Activated T-cell treated with anti-CD3 and anti-CD28 coated beads for 24 hours (primary cell): ENCODE measurements around the gene ATXN7L1.
A peak's percentile ranks its signal among the peaks of the same experiment; 100 is the strongest.
"Not testable (repeated sequence)": the region's sequence is repeated elsewhere in the genome, so short reads cannot be mapped to it uniquely, and the experiment has no call there.

Source experiments
- DNase-seq: peaks from one replicate; pipeline ENCODE4 v3.0.0-alpha.2; 2020; ENCODE audit warnings: low read depth

Gene ATXN7L1

DNA sequence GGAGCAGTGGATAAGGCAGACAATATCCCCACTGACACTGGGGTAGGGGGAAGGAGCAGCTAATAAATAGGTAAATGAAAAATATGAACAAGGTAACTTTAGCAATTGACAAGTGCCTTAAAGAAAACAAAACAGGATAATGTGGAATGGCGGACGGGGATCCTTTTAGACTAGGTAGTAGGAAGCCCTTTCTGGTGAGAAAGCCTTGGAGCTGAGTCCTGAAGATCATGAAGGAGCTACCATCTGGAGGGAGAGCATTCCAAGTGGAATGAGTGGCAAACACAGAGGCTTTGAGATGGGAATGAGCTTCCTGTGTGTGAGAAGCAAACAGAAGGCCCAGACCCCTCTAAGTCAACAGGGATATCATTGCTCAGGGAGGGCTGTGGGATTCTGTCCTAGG is 16.0 kb upstream of the ATXN7L1 start:
- DNase-seq: no peak

DNA sequence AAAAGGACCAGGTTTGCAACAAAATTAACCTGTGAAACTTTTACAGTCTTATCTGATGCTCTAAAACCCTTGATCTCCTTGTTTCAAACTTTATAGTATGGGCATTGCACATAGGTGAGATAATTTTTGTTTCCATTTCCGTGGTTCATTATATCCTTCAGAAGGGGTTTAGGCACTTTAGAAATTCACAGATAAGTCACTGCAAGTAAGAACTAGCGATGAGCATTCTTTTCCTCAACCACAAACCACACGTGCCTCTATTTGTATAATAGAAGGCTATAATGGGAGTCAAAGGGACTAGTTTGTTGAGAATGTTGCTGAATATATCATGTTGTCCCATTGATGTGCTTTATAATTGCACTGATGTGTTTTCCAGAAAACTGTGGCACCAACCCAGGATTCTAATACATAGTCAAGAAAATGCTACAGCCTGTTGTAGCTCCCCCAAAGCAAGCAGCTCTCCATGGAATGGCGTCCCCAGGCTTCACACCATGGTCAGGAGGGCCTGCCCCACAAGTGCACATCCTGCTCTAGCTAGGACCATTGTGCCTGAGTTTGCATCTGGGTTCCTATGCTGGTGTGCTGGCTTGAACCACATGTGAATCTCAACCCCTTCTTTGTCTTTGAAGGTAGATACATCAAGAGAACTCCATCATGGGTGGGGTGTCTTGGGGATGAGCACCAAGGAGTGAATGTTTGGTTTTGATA is 14.0 kb upstream of the ATXN7L1 start:
- DNase-seq: peak; percentile 46

DNA sequence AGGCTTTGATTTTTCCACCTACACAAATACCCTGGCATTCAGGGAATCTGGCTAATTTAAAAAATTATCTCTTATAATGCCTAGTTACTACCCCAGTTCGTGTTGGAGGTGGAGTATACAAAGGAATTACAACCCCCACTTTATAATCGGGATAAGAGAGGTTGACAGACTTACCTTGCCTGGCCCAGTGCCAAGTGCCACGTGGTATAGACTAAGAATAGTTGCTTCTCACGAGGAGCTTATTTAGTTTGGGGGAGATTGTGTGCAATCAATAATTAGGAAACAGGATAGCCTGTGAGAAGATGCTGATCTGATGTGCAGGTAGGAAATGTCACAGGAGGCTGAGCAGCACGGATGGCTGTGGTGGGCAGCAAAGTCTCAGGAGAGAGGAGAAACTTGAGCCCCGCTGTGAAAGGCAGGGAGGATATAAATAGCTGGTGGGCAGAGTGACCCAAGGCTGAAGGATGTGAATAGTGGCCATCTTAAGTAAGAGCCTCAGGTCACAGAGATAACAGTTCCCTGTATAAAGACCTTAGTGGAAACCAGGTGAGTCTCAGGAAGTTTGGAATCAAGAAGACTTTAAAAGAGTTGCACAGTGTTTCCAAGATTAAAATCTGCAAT is 11.3 kb upstream of the ATXN7L1 start:
- no peak for DNase-seq

DNA sequence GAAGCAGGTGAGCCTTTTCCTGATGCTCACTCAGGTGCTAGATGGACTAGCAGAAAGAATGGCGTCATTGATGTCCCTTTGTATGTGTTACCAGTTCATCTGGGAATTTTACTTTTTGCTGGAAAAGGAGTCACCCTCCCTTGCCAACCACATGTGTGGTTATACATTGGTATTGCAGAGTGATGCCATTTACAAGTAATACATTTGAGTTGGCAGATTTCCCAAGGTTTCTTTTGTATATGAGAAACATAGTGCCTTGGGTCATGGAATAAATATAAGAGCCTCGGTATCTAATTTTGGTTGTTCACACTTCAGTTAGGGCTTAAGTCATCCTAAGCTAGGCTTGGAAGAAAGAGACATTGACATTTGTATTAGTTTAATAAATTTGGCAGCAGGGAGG is 10.4 kb upstream of the ATXN7L1 start:
- DNase-seq: no peak

DNA sequence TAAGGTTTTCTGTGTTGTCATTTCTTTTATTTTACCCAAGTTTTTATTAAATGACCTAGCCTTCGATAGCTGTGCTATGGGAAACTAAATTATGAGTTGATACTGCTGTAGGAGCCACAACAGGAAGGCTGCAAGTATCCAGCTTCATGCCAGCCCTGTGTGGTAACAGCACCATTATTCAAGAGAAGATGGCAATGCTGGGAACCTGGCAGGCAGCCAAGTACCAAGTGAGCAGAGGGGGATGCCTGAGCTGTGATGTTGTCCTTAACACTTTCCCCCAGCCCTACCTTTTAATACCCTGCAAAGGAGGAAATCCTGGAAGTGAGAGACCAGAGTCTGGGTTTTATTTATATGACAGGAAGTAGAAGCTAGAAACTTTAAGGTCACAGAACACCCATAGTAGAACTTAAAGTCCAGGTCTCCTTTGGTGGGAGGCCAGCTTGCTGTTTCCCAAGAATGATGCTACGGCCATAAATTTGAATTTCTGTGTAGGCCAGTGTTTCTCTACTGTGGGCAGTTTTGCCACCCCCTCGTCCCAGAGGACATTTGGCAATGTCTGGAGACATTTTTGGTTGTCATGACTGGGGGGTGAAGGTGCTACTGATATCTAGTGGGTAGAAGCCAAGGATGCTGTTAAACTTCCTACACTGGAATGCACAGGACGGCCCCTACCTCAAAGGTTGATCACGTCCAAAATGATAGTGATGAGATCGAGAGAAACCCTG is 9.2 kb upstream of the ATXN7L1 start:
- no peak for DNase-seq

GRCh38 chr7:105883179-105883578 is 6.8 kb upstream of the ATXN7L1 start:
- not testable (repeated sequence) for DNase-seq

DNA sequence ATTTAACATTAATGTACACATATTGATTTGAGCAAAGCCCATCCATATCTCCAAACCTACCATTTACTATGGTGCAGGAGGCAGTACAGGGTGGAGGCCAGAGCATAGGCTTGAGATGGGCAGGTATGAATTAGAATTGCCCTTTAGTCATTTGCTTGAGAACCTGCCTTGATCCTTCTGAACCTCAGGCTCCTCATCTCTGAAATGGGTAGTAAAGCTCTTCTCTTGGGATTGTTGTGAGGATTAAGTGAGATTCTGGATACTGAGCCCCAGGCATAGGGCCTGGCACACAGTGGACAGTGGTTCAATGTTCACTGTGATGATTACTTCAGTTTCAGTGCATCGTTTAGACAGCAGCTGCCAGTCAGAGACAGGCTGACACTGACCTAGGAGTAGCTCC is 5.0 kb upstream of the ATXN7L1 start:
- no peak for DNase-seq

GRCh38 chr7:105880571-105881330 is 4.4 kb upstream of the ATXN7L1 start:
- DNase-seq: no peak

DNA sequence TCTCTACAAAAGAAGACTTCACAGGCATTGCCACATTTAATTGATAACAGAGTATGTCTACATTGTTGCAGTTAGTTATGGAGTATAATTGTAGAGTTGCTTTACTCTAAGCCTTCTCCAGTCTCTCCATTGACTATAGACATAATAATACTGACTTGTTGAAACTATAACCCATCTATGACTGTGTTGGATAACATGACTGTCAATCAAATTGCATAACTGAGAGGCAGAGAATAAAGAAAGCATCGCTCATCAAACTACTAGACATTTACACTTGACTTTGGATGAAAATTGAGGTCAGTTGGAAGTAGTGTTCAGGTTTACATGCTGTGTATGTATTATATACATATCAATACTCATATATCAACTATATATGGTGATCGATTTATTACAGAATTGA is 3.4 kb upstream of the ATXN7L1 start:
- DNase-seq: no peak

DNA sequence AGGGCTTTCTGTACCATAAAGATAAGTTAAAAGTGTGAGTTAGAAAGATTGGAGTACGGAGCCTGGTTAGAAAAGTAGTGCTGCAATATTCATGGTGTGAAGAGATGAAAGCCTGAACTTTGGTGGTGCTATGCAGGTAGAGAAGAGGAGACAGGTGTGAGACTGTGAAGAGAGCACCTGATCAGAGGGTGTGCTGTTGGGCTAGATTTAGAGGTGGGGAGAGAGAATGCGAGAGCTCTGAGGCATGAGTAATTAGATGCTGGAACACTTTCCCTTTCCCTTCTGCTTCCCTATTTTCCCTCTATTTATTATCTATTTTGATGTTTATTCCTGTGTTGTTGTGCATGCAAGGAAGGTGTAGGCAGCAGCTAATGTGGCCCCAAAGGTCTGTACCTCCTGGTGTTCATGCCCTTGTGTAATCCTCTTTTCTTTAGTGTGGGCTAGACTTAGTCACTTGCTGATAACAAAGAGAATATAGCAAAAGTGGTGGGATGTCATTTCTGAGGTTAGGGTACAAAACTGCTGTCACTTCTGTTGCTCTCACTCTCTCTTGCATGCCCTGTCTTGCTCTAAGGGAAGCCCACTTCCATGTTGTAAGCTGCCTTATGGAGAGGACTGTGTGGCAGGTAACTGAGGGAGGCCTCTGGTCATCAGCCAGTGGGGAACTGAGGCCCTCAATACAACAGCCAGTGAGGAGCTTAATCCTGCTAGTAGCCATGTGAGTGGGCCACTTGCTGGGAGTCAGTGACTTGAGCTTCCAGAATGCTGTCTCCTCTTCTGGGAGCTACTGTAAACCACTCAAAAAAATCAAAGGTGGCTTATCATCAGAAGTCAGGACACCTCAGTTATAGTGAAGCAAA is 2.6 kb upstream of the ATXN7L1 start:
- DNase-seq: no peak

DNA sequence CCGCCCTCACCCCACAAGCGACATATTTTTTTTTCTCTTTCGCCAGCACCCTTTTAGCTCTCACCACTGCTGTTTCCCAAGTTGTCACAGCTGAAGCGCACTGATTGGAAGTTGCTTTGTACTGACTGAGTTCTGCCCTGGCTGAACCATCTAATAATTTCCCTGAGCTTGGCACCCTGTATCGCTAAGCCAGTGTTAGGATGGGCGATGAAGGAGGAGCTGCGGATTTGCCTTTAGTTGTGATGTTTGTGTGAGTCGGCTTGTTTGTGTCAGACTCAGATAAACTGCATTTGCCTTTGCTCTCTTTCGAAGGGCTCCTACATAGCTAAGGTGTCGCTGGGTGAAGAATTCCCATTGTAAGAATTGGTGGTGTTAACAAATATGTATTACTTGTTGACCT is 1.3 kb upstream of the ATXN7L1 start:
- no peak for DNase-seq

GRCh38 chr7:105876964-105877601 is 684 bp upstream of the ATXN7L1 start:
- no peak for DNase-seq

GRCh38 chr7:105875505-105875904 is 894 bp downstream of the ATXN7L1 start:
- no peak for DNase-seq

DNA sequence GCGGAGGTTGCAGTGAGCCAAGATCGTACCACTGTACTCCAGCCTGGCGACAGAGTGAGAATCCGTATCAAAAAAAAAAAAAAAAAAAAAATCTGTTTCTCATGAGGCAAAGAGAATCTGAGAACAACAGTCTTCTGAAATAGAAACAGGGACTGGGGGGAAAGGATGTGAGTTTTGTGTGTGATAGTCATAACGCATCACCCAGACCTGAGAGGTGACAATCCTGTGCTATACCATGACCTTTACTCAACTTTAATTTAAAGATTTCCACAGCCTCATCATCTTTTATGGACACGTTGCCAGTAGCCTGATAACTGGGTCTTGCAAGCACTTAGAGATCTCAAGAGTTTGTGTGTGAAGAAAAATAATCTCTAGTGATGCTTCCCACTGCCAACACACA is 2.3 kb downstream of the ATXN7L1 start:
- no peak for DNase-seq

DNA sequence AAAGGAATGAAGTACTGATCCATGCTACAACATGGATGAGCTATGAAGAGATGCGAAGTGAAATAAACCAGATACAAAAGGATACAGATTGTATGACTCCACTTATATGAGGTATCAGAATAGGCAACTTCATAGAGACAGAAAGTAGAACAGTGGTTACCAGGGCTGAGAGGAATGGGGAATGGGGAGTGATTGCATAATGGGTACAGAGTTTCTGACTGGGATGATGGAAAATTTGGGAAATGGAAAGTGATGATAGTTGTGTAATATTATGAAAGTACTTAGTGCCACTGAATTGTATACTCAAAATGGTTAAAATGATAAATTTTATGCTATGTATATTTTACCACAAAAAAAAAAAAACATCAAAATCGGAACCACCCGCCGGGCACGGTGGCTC is 3.9 kb downstream of the ATXN7L1 start:
- no peak for DNase-seq

GRCh38 chr7:105871142-105871541 is 5.3 kb downstream of the ATXN7L1 start:
- no peak for DNase-seq

DNA sequence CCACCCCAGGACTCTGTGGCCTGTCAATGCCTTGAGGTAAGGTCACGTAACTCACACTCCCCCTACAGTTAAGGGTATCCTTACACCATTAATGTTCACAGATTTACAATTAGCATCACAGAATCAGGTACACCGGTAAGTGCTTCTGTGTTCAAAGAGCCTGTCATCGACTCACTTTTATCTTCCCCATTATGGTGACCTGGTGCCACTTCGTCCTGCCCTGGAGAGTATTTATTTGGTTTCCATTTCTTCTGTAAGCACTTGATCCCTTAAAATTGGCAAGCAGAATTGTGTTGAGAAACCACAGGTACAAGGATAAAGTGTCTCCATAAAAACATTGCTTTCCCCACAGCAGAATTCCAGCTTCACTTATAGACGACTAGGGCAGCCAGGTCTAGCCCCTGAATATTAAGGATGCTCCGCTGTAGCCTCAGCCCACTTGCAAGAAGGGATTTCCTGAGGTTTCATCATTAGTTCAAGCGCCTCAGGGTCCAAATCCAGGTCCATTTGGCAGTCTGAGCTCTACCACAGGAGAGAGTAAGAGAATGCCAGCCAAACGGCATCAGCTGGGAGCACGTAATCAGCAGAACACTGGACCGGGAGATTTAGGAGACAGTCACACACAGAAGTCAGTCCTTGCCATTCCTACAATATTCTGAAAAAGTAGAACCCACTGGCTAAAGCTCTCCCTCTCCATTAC is 10.1 kb downstream of the ATXN7L1 start:
- no peak for DNase-seq

GRCh38 chr7:105863876-105864275 is 12.5 kb downstream of the ATXN7L1 start:
- DNase-seq: no peak

GRCh38 chr7:105862770-105863169 is 13.6 kb downstream of the ATXN7L1 start:
- DNase-seq: no peak

GRCh38 chr7:105862276-105862675 is 14.1 kb downstream of the ATXN7L1 start:
- DNase-seq: no peak

DNA sequence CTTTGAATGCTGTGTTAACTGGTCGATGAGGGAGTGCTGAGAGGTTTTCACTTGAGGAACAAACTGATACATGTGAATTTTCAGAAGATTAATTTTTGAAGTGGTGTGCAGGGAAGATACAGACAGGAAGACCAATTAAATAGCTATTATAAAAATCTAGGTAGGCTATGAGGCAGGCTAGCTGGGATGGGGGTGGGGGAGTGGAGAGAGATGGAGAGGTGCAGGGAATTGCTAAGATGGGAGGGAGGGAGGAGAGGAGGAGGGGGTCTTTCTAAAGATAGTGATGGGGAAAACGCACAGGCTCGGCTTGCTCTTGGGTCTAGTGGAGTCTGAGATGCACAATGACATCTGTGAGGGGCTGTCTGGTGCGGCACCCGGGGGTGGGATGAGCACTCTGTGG is 15.2 kb downstream of the ATXN7L1 start:
- DNase-seq: no peak
